ENCODE data around the gene FUT9.
"Not testable (repeated sequence)": the region's sequence is repeated elsewhere in the genome, so short reads cannot be mapped to it uniquely, and the experiment has no call there.

Gene FUT9

DNA sequence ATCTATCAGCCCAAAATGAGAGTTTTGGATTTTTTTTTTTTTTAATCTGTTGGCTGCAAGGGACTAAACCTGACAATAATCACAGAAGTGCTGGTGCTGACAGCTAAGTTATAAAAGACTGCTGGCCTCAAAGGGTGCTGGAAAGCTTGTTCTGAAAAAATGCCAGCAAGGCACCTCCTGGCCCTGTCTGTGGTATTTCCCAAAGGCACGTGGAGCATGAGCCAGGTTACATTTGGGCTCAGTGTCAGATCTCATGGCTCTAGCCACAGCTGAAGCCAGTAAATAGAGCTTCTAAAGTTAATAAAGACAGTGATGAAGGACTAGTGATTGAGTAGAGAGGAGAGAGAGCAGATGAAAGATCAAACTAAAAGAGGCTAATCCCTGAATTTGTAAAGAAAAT is 178.9 kb downstream of the FUT9 start:
- DNase-seq = no peak

DNA sequence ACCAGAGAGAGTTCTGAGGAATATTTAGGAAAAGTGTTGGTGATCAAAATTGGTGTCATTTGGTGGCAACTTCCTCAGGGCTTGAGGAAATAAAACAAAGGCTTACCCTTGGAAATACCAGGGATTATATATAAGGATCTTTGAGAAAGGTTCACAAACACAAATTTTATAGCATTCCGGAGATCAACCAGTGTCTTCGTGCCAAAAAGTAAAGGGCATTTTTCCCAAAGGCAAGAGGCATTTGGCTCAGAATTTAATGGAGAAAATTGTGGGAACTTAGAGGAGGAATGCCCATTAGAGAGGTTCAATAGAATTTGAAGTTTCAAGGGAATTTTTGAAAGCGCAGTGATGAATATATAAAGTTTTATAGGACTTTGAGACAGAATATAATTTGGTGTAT is 179.5 kb downstream of the FUT9 start:
- DNase-seq = no peak

- no peak for DNase-seq
Observed at GRCh38 chr6:96196633-96197032, 180.9 kb downstream of the FUT9 start.

GRCh38 chr6:96197241-96197640 is 181.5 kb downstream of the FUT9 start:
- no peak for DNase-seq

GRCh38 chr6:96202571-96202970 is 186.8 kb downstream of the FUT9 start:
- no peak for DNase-seq

DNA sequence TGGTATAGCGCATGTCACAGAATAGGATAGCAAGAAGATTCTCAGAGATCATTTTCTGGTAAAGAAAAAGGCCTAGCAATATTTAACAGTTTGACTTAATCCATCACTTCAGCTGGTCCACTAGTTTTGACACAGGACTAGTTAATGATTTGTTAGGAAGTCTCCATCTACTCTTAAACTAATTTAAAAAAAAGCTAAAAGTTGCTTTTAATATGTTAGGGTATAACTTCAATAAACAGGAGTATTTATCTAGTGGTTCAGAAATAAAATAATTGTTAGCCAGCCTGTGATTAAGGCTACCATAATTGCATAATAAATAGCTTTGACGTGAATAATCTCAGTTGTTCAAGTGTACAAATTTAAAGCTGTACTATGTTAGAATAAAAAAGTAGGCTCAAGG is 195.6 kb downstream of the FUT9 start:
- no peak for DNase-seq

DNA sequence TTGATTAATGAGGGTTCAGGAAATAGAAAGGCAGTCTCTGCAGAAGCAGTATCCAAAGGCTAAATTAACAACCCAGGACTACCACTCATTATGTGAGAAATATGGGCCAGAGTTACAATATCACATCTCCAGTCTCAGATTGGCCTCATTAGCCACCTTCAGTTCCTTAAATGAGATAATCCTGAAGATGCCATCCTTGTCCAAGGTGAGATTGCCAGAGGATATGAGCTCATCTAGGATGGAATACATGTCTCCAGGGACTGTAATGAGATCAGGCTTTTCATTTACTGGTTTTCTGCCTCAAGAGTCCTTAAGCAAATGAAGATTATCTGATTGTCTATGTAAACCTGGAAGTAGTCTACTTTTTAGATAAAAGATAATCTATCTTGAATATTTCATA is 196.3 kb downstream of the FUT9 start:
- no peak for DNase-seq

DNA sequence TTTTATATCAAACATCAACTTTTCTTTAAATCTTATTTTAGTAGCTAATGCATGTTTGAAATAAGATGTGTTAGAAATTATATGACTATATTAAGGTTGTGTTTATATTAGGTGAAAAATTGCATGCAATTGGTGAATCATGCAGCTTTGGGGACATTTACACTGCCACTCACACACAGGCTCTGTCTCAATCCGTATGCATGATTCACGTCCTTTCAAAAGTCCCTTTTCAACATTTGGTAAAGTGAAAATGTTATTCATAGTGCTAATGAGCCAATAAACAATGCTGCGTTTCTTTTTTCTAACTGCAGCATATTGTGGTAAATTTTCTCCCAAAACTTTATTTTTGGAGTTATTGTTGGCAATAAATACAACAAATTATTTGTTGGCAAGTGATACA is 198.0 kb downstream of the FUT9 start:
- DNase-seq = no peak

GRCh38 chr6:96223695-96224094 is 207.9 kb downstream of the FUT9 start:
- no peak for DNase-seq

- DNase-seq = no peak
Observed at GRCh38 chr6:96227135-96227534, 211.4 kb downstream of the FUT9 start.

- DNase-seq = no peak
Observed at GRCh38 chr6:96234444-96234843, 218.7 kb downstream of the FUT9 start.

DNA sequence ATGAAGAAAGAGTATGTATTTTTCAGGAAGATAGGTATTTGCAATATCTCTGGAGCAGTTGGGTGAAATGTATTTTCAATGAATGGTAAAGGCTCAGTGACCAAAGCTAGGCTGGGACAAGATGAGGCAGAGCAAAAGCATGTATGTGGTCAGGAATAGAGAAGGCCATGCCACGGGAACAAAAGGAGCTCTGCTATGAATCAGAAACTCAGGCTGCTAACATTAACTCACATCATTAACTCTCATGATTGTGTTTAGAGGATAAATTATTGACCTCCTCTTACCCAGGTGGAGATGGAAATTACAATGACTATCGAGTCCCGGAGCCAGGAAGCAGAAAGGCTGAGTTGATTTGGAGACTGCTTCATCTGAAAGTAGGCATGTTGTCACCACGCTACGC is 220.2 kb downstream of the FUT9 start:
- DNase-seq = no peak

DNA sequence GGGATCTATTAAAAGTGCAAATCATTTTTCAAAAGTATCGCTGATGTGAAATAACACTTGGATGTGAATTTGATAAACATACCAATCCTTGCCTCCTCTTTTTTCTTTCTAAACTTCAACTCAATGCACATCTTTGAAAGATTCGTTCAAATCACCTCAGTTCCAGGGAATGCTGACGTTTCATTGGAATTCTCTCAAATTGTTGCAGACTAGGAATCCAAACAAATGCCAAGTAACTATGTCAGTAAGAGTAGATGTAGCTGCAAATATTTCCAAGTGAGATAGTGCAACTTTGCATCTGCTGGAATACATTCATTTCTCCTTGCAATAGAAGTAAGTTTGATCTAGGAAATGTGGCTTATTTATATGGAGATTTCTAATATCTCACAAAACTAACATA is 220.7 kb downstream of the FUT9 start:
- DNase-seq = no peak

DNA sequence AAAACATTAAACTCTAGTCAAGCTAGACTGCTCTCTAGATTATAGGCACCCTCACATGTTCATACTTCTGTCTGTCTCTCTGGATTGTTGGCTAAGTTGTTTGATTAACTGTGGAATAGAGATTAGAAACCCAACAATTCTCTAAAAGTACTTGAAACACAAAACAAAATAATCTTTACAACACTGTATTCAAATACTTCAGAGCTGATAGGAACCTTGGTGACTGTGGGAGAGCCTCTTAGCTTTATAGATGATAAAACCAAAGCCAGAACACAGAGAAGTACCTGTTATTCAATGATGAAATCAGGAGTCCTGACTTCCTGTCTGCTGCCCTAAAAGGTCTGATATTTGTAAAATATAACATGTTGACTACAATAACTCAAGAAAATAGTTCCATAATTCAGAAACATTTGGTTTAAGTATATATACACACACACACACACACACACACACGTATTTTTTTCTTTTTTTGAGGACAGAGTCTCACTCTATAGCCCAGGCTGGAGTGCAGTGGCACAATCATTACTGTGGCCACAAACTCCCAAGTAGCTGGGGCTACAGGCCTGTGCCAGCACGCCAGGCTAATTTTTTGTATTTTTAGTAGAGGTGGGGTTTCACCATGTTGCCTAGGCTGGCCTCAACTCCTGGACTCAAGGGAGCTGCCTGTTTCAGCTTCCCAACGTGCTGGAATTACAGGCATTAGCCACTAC is 222.0 kb downstream of the FUT9 start:
- no peak for DNase-seq

GRCh38 chr6:96246563-96246962 is 230.8 kb downstream of the FUT9 start:
- DNase-seq = no peak

- no peak for DNase-seq
Observed at GRCh38 chr6:96249755-96250154, 234.0 kb downstream of the FUT9 start.

DNA sequence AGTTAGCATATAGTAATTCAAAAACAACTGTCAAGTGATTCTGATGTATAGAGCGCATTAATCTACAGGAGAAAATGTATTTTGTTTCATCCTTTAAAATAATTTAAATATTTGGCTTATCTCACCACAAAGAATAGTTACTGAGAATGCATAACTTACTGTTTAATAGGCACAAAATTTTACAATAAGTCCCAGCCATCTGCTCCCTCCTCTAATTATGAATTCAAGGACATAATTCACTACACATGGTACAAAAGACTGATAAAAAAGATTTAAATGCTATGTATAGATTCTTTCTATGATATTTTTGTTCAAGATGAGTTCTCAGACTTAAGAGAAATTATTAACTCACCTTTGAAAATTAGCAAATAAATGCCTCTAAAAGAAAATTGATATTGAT is 242.0 kb downstream of the FUT9 start:
- no peak for DNase-seq

GRCh38 chr6:96260787-96261430 is 245.1 kb downstream of the FUT9 start:
- DNase-seq = not testable (repeated sequence)

Measured in NCI-H1105 treated with DMSO at 0.1 percent for 48 hours (cell line).